H1 (cell line): ENCODE data around the gene TIMP3. TPM values are rescaled to one million over a fixed set of nuclear protein-coding genes. Genes with fewer than 3 reads are reported as not detected.

Experiments used
- CTBP2 ChIP-seq: IDR thresholded peaks from 2 replicates; pipeline ENCODE4 v1.7.0; 2011; ENCODE audit warnings: borderline replicate concordance, mild to moderate bottlenecking, moderate library complexity, mixed read lengths, low read length; ENCODE audit not compliant: insufficient read depth, insufficient read length
- MAX ChIP-seq: IDR thresholded peaks from 2 replicates; pipeline ENCODE4 v1.6.1; 2012; ENCODE audit warnings: inconsistent platforms
- POLR2A ChIP-seq, 2 experiments: IDR thresholded peaks; 1 replicate in 1 of 2; 2 replicates in 1 of 2; pipeline ENCODE4 v1.6.1; 2011; ENCODE audit warnings: low read depth in 2 of 2, low read length in 2 of 2, mild to moderate bottlenecking in 2 of 2; ENCODE audit errors: control extremely low read depth in 1 of 2
- RNF2 ChIP-seq: fragments of 200-900, 300-1000 bp; sonication (generic); IDR thresholded peaks from 2 replicates; pipeline ENCODE4 v1.7.1; 2016; ENCODE audit warnings: borderline replicate concordance, low read depth, mild to moderate bottlenecking, antibody characterized with exemption, low read length; ENCODE audit not compliant: poor library complexity, severe bottlenecking; ENCODE audit errors: missing control alignments
- polyA plus RNA-seq, 7 experiments: library from polyadenylated mRNA; depleted of rRNA in 3 of 7; stranded (reverse) in 5 of 7; unstranded in 2 of 7; fragments of >200 nt in 5 of 7; fragments of 200-250 nt in 2 of 7; gene quantifications; 1 replicate in 5 of 7; 2 replicates in 1 of 7; 4 replicates in 1 of 7; pipeline versions ENCODE4 v1.2.1 to v1.2.3, GENCODE V29; 2011 to 2013; ENCODE audit warnings: missing spikeins in 2 of 7, mixed read lengths in 2 of 7
- total RNA-seq: library from RNA; stranded (reverse); fragmentation: NEBNext Ultra II Directional; extraction: Animal tissue kit (Norgen Biotek cat#: 25700); gene quantifications from 2 replicates; pipeline ENCODE4 v1.2.1, GENCODE V29; 2021

The TIMP3 gene
- total and polyA plus RNA-seq, 2 of the 8 experiments (the other 6 are each of a cell fraction or from before 2014, with no cell fraction given): 1.3 to 4.7 TPM

GRCh38 chr22:32826537-32826936 lies 25.0 kb downstream of the TIMP3 start (continued):
- TF ChIP-seq POLR2A (IDR thresholded peaks at IDR 0.05; ENCODE audit: control extremely low read depth in 1 of 2, low read depth in 2 of 2, low read length in 2 of 2): no peak
- no peak for TF ChIP-seq MAX
- no peak for TF ChIP-seq CTBP2
- no peak for TF ChIP-seq RNF2
